Endothelial cell (in vitro differentiated cells): Measurements from ENCODE around the gene ZBTB4. TPM values are rescaled to one million over a fixed set of nuclear protein-coding genes. Genes with fewer than 3 reads are reported as not detected.
A peak's percentile ranks its signal among the peaks of the same experiment; 100 is the strongest.

Experiments used
- DNase-seq: peaks from one replicate; pipeline ENCODE4 v3.0.0; 2021; ENCODE audit warnings: low spot score
- H3K27ac Mint-ChIP-seq: one replicate; pipeline ENCODE4 v1.8.0; 2021; ENCODE audit warnings: mixed read lengths, inconsistent platforms; ENCODE audit not compliant: unreplicated experiment
- H3K27me3 Mint-ChIP-seq: one replicate; pipeline ENCODE4 v1.8.0; 2021; ENCODE audit warnings: mild to moderate bottlenecking, moderate library complexity, mixed read lengths, inconsistent platforms; ENCODE audit not compliant: unreplicated experiment
- H3K36me3 Mint-ChIP-seq: one replicate; pipeline ENCODE4 v1.8.0; 2021; ENCODE audit warnings: mild to moderate bottlenecking, low read depth, mixed read lengths, inconsistent platforms; ENCODE audit not compliant: unreplicated experiment
- H3K4me1 Mint-ChIP-seq: one replicate; pipeline ENCODE4 v1.8.0; 2021; ENCODE audit warnings: mild to moderate bottlenecking, mixed read lengths, inconsistent platforms; ENCODE audit not compliant: unreplicated experiment
- H3K4me3 Mint-ChIP-seq: one replicate; pipeline ENCODE4 v1.8.0; 2021; ENCODE audit warnings: mild to moderate bottlenecking, mixed read lengths, inconsistent platforms; ENCODE audit not compliant: unreplicated experiment
- H3K9me3 Mint-ChIP-seq: one replicate; pipeline ENCODE4 v1.8.0; 2021; ENCODE audit warnings: mixed read lengths, inconsistent platforms; ENCODE audit not compliant: unreplicated experiment
- CTCF ChIP-seq: fragments of 200-600 bp; sonication (generic); IDR thresholded peaks from one replicate; pipeline ENCODE4 v1.5.0; 2021; ENCODE audit warnings: antibody characterized with exemption; ENCODE audit not compliant: unreplicated experiment
- total RNA-seq: library from RNA; stranded (reverse); fragmentation: NEBNext Ultra II Directional; extraction: Animal tissue kit (Norgen Biotek cat#: 25700); gene quantifications from one replicate; pipeline ENCODE4 v1.2.1, GENCODE V29; 2021; ENCODE audit not compliant: unreplicated experiment

ZBTB4 gene
- total RNA-seq, 1 donor from 2014 or later = 21.5 TPM

DNA sequence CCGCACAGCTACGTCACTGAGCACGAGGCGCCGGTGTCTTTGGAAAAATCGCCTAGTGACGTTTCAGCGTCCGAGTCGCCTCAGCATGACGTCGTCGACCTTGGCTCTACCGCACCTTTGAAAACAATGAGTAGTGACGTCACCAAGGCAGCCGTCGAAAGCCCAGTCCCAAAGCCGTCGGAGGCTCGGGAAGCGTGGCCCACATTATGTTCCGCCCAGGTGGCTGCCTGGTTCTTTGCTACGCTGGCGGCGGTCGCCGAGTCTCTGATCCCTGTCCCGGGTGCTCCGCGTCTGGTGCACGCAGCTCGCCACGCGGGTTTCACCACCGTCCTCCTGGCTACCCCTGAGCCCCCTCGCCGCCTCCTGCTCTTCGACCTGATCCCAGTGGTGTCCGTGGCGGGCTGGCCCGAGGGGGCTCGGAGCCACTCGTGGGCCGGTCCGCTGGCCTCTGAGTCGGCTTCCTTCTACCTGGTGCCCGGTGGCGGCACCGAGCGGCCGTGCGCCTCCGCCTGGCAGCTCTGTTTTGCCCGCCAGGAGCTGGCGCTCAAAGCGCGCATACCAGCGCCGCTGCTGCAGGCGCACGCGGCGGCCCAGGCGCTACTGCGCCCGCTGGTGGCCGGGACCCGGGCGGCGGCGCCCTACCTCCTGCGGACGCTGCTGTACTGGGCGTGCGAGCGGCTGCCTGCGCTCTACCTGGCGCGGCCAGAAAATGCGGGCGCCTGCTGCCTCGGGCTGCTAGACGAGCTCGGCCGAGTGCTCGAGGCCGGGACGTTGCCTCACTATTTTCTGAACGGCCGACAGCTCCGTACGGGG is 42.7 kb downstream of the ZBTB4 start:
- Mint-ChIP-seq H3K4me1 (peaks cover 30% of the 10 kb centered on the region), H3K27me3 (peaks cover 21% of the 10 kb centered on the region), H3K4me3 (peak overlapping the region; percentile 90), H3K9me3 (no peaks in the 10 kb centered on the region), H3K27ac (peak overlapping the region; percentile 30), H3K36me3 (no peaks in the 10 kb centered on the region)
- TF ChIP-seq CTCF = peak; percentile 37
- peak; percentile 87 for DNase-seq

- DNase-seq = peak; percentile 60
- peak; percentile 28 for TF ChIP-seq CTCF
- Mint-ChIP-seq H3K9me3 (no peaks in the 10 kb centered on the region), H3K27me3 (peaks cover 20% of the 10 kb centered on the region), H3K27ac (peak overlapping the region; percentile 31), H3K4me3 (peak overlapping the region; percentile 90), H3K4me1 (peaks cover 23% of the 10 kb centered on the region), H3K36me3 (no peaks in the 10 kb centered on the region)
These were observed 43.5 kb downstream of the ZBTB4 start for GRCh38 chr17:7435676-7436555.

GRCh38 chr17:7432296-7432695 is 47.1 kb downstream of the ZBTB4 start:
- no peak for TF ChIP-seq CTCF
- H3K36me3 Mint-ChIP-seq = no peaks in the 10 kb centered on the region
- no peak overlapping the region for H3K27ac Mint-ChIP-seq
- no peaks in the 10 kb centered on the region for H3K9me3 Mint-ChIP-seq
- H3K4me1 Mint-ChIP-seq = peaks cover 8% of the 10 kb centered on the region
- no peak for DNase-seq
- H3K27me3 Mint-ChIP-seq = peaks cover 6% of the 10 kb centered on the region
- H3K4me3 Mint-ChIP-seq = no peak overlapping the region

DNA sequence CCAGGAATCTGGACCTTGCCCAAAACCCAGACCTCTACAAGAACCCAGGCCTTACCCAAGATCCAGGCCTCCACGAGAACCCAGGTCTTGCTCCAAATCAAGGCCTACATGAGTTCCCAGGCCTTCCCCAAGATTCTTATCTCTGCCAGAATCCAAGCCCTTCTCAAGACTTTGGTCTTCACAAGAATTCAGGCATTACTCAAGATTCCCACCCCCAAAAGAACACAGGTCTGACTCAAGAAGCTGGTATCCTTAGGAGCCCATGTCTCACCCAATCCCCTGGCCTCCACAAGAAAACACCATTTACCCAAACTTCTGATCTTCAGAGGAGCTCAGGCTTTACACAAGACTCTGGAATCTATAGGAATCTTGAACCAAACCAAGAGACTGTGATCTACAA is 48.2 kb downstream of the ZBTB4 start:
- Mint-ChIP-seq H3K4me1 (peaks cover 8% of the 10 kb centered on the region), H3K27ac (peak overlapping the region; percentile 45), H3K36me3 (no peaks in the 10 kb centered on the region), H3K4me3 (no peak overlapping the region), H3K9me3 (no peaks in the 10 kb centered on the region), H3K27me3 (peaks cover 5% of the 10 kb centered on the region)
- DNase-seq = no peak
- TF ChIP-seq CTCF = no peak
